B cell (primary cell): ENCODE measurements around the gene PRKCH. TPM values are rescaled to one million over a fixed set of nuclear protein-coding genes. Genes with fewer than 3 reads are reported as not detected.

Experiments used
- ATAC-seq: fragments of 200-7000 bp; cut with Tn5 transposase; one replicate; pipeline ENCODE4 v1.10.0; 2021; ENCODE audit warnings: low read depth, mild to moderate bottlenecking, moderate number of reproducible peaks, moderate library complexity
- CTCF ChIA-PET: fragments of 350-600 bp; sonication (Branson Sonifier 250); formaldehyde crosslinking; loops from one replicate; lab custom pipeline; 2021; ENCODE audit warnings: antibody characterized with exemption, inconsistent platforms; lab: Charles Lee
- POLR2A ChIA-PET: fragments of 350-600 bp; sonication (Branson Sonifier 250); formaldehyde crosslinking; loops from one replicate; lab custom pipeline; 2021; ENCODE audit warnings: antibody characterized with exemption; lab: Charles Lee
- DNase-seq: peaks from one replicate; pipeline ENCODE4 v3.0.0; 2013
- H2AFZ ChIP-seq: 2 replicates; pipeline ENCODE4 v1.6.1; 2012; ENCODE audit warnings: mild to moderate bottlenecking, low read depth, low read length; ENCODE audit not compliant: insufficient read depth, poor library complexity, severe bottlenecking
- H3K27ac ChIP-seq, 2 donors: 1 replicate in 1 of 2; 2 replicates in 1 of 2; pipeline ENCODE4 v1.5.1; 2012 to 2013; ENCODE audit warnings: low read length in 2 of 2, mild to moderate bottlenecking in 2 of 2, moderate library complexity in 1 of 2
- H3K27me3 ChIP-seq, 4 experiments: fragments of 200-600 bp in 1 of 4; sonication (generic) in 1 of 4; replicated peaks in 1 of 4; 1 replicate in 2 of 4; 2 replicates in 2 of 4; pipeline versions ENCODE4 v1.6.1 to v1.7.0; 2013 to 2016; ENCODE audit warnings: low read length in 3 of 4, mild to moderate bottlenecking in 2 of 4, mixed read lengths in 1 of 4, moderate library complexity in 1 of 4; ENCODE audit not compliant: insufficient read depth in 4 of 4, control insufficient read depth in 3 of 4; ENCODE audit errors: control extremely low read depth in 1 of 4
- H3K36me3 ChIP-seq, 2 experiments: replicated peaks in 1 of 2; 1 replicate in 1 of 2; 2 replicates in 1 of 2; pipeline versions ENCODE4 v1.6.1 to v1.7.1; 2013; ENCODE audit warnings: low read length in 1 of 2; ENCODE audit not compliant: insufficient read depth in 2 of 2, control insufficient read depth in 1 of 2; ENCODE audit errors: control extremely low read depth in 1 of 2, extremely low read depth in 1 of 2
- H3K4me1 ChIP-seq, 2 donors: fragments of 200-600 bp in 1 of 2; sonication (generic) in 1 of 2; 1 replicate in 1 of 2; 2 replicates in 1 of 2; pipeline versions ENCODE4 v1.5.1 to v1.6.1; 2013 to 2017; ENCODE audit warnings: low read length in 2 of 2; ENCODE audit not compliant: control insufficient read depth in 2 of 2, insufficient read depth in 2 of 2
- H3K4me2 ChIP-seq: replicated peaks from 2 replicates; pipeline ENCODE3; 2012; ENCODE audit warnings: mild to moderate bottlenecking, low read depth, low read length; ENCODE audit not compliant: poor library complexity, severe bottlenecking
- H3K4me3 ChIP-seq, 5 experiments: fragments of 200-600 bp in 1 of 5; sonication (generic) in 1 of 5; 1 replicate in 3 of 5; 2 replicates in 2 of 5; pipeline versions ENCODE4 v1.5.1 to v1.7.0; 2011 to 2016; ENCODE audit warnings: low read length in 4 of 5, mild to moderate bottlenecking in 4 of 5, low read depth in 2 of 5, control low read depth in 1 of 5, moderate library complexity in 1 of 5; ENCODE audit not compliant: insufficient read depth in 1 of 5; ENCODE audit errors: control extremely low read depth in 1 of 5, extremely low read depth in 1 of 5
- H3K79me2 ChIP-seq: fragments of 200-600 bp; sonication (generic); one replicate; pipeline ENCODE4 v1.6.0; 2016; ENCODE audit warnings: low read length; ENCODE audit not compliant: control insufficient read depth, insufficient read depth
- H3K9ac ChIP-seq: fragments of 200-600 bp; sonication (generic); 2 replicates; pipeline ENCODE4 v1.6.1; 2017; ENCODE audit warnings: mild to moderate bottlenecking, low read length, moderate library complexity
- H3K9me3 ChIP-seq, 3 donors: one replicate each; pipeline versions ENCODE4 v1.6.1 to v1.7.1; 2013; ENCODE audit warnings: low read length in 2 of 3; ENCODE audit not compliant: control insufficient read depth in 2 of 3, insufficient read depth in 1 of 3; ENCODE audit errors: control extremely low read depth in 1 of 3
- H4K20me1 ChIP-seq: 2 replicates; pipeline ENCODE4 v1.6.0; 2012; ENCODE audit warnings: mild to moderate bottlenecking, low read length; ENCODE audit not compliant: insufficient read depth, control insufficient read depth, poor library complexity, severe bottlenecking
- H3K27ac Mint-ChIP-seq: one replicate; pipeline ENCODE4 v1.8.0; 2021; ENCODE audit warnings: mixed read lengths
- H3K27me3 Mint-ChIP-seq: one replicate; pipeline ENCODE4 v1.8.0; 2021; ENCODE audit warnings: mixed read lengths
- H3K4me1 Mint-ChIP-seq: one replicate; pipeline ENCODE4 v1.8.0; 2021; ENCODE audit warnings: mixed read lengths
- H3K4me3 Mint-ChIP-seq: one replicate; pipeline ENCODE4 v1.8.0; 2021; ENCODE audit warnings: mixed read lengths
- H3K9me3 Mint-ChIP-seq: one replicate; pipeline ENCODE4 v1.8.0; 2022; ENCODE audit warnings: mixed read lengths; ENCODE audit not compliant: insufficient read depth
- EZH2 ChIP-seq: IDR thresholded peaks from 2 replicates; pipeline ENCODE4 v1.6.1; 2012; ENCODE audit warnings: borderline replicate concordance, low read depth, mild to moderate bottlenecking, moderate library complexity, low read length; ENCODE audit not compliant: insufficient read depth, poor library complexity, severe bottlenecking
- WGBS: methylation state at CpG from one replicate; pipeline ENCODE4 v1.1.5; 2013; ENCODE audit warnings: missing lambda C conversion rate; ENCODE audit not compliant: insufficient coverage; 5-methylcytosine and 5-hydroxymethylcytosine counted together
- intact Hi-C: fragments of 100-400 bp; cut with micrococcal nuclease; formaldehyde crosslinking; loops from one replicate; pipeline ENCODE4 v1.10.0; 2022
- polyA plus RNA-seq: library from polyadenylated mRNA; depleted of rRNA; stranded (reverse); fragments of >200 nt; gene quantifications from 2 replicates; pipeline ENCODE4 v1.2.3, GENCODE V29; 2012
- total RNA-seq, 2 donors: library from RNA; stranded (reverse); fragments of 120-200 nt in 1 of 2; gene quantifications; 1 replicate in 1 of 2; 2 replicates in 1 of 2; pipeline versions ENCODE4 v1.2.3 to v1.2.4, GENCODE V29; 2013 to 2022
- TF ChIP-seq, protein P1 (sequence below): fragments of 200-600 bp; IDR thresholded peaks from one replicate; pipeline ENCODE4 v1.8.0; 2022; ENCODE audit warnings: antibody characterized with exemption, mild to moderate bottlenecking

Gene PRKCH
- total and polyA plus RNA-seq, 2 donors (not counting 1 experiment from before 2014, with no cell fraction given): 2.0 to 5.0 TPM

DNA sequence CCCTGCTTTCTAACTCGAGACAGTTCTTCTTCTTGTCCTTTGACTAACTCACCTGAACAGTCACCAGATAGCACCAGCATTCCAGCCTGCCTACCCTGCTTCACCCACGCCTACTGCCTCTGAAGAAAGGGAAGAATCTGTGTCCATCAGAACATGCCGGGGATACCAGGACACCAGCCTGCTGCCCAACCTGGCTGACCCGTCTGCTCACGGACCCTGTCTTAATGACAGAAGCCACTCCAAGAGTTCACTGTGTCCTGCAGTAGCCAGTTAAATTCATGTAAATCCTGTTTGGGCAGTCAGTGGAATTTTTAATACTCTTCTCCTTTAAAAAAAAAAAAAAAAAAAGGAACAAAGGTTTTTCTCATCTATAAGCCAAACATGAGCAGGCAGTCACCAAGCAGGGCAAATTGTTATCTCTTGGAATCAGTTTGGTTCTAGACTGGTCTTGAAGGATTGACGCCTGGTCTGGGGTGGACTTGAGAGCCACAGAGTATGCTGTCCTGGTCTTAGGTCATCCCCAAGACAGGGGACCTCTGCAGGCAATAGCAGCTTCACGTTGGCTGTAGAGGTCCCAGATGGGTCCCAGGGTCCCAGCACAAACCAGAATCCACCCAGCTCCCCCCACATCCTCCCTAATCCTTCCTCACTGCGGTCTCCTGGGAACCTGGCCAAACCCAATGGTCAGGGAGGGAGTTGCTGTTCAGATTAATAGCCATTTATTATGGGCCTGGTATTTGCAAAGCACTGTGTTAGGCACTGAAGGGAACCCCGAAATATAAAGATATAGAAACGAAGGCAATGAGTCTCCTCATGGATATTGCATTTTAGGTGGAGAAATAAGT is 192.8 kb downstream of the PRKCH start:
- Mint-ChIP-seq H3K27me3 (no peaks in the 10 kb centered on the region), H3K4me1 (peaks cover 32% of the 10 kb centered on the region), H3K9me3 (no peaks in the 10 kb centered on the region), H3K4me3 (no peak overlapping the region), H3K27ac (no peak overlapping the region)
- H4K20me1 ChIP-seq: no peaks in the 10 kb centered on the region
- ChIA-PET POLR2A (interaction anchor here (1.0 kb wide), 1 partner anchor 11 kb away, joined by 6 read pairs; no protein-coding TSS in a partner anchor), CTCF (interaction anchor here (0.9 to 1.0 kb wide), 2 partner anchors 38 to 40 kb away, joined by 3 read pairs; no protein-coding TSS in a partner anchor)
- ATAC-seq (no peak), DNase-seq (no peak)
- no peak overlapping the region for H2AFZ ChIP-seq
- no peaks in the 10 kb centered on the region for H3K9me3 ChIP-seq
- H3K4me1 ChIP-seq: peaks cover 13 to 27% of the 10 kb centered on the region in 2 donors
- no peak for TF ChIP-seq EZH2
- TF ChIP-seq, protein P1, sequence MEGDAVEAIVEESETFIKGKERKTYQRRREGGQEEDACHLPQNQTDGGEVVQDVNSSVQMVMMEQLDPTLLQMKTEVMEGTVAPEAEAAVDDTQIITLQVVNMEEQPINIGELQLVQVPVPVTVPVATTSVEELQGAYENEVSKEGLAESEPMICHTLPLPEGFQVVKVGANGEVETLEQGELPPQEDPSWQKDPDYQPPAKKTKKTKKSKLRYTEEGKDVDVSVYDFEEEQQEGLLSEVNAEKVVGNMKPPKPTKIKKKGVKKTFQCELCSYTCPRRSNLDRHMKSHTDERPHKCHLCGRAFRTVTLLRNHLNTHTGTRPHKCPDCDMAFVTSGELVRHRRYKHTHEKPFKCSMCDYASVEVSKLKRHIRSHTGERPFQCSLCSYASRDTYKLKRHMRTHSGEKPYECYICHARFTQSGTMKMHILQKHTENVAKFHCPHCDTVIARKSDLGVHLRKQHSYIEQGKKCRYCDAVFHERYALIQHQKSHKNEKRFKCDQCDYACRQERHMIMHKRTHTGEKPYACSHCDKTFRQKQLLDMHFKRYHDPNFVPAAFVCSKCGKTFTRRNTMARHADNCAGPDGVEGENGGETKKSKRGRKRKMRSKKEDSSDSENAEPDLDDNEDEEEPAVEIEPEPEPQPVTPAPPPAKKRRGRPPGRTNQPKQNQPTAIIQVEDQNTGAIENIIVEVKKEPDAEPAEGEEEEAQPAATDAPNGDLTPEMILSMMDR: no peak
- H3K36me3 ChIP-seq: no peaks in the 10 kb centered on the region
- H3K9ac ChIP-seq: no peak overlapping the region
- H3K79me2 ChIP-seq: no peaks in the 10 kb centered on the region
- WGBS: 96% methylated on average over 7 of the region's 10 CpGs
- no peak overlapping the region for H3K4me2 ChIP-seq
- intact Hi-C loops: no loop called here
- no peak overlapping the region for H3K4me3 ChIP-seq
- no peak overlapping the region for H3K27ac ChIP-seq
- H3K27me3 ChIP-seq: no peaks in the 10 kb centered on the region

DNA sequence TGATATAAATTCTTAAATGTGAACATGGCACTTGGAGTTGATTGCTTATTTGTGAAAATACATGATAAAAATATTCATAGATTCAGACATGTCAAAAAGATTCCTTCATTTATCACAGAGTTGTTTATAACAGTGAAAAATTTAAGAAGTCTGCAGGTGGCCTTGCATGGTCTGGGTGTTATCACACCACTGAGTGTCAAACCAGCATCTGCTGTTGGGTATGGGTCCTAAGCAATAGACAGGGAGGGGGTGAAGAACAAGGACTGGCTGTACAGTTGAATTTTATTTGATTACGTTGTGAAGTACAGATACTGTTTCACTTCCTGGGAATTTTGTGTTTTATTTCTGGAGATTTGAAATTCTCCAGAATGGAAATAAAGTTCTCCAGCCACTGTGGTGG is 193.5 kb downstream of the PRKCH start:
- Histone ChIP-seq H3K9ac (no peak overlapping the region), H3K4me3 (no peak overlapping the region), H3K9me3 (no peaks in the 10 kb centered on the region), H3K79me2 (no peaks in the 10 kb centered on the region), H3K4me1 (peaks cover 13 to 24% of the 10 kb centered on the region in 2 donors), H3K27ac (no peak overlapping the region), H2AFZ (no peak overlapping the region), H3K4me2 (no peak overlapping the region), H3K27me3 (no peaks in the 10 kb centered on the region), H4K20me1 (no peaks in the 10 kb centered on the region), H3K36me3 (no peaks in the 10 kb centered on the region)
- ChIA-PET POLR2A (no interaction called here), CTCF (no interaction called here)
- Mint-ChIP-seq H3K27ac (no peak overlapping the region), H3K9me3 (no peaks in the 10 kb centered on the region), H3K4me3 (no peak overlapping the region), H3K4me1 (peaks cover 29% of the 10 kb centered on the region), H3K27me3 (no peaks in the 10 kb centered on the region)
- 100% methylated on average over 1 of the region's 1 CpG for WGBS
- DNase-seq (no peak), ATAC-seq (no peak)
- intact Hi-C loops: no loop called here
- no peak for TF ChIP-seq EZH2
- TF ChIP-seq, protein P1: no peak
